BLaER1 treated with 17β-estradiol and CSF1 and Interleukin-3, amounts not matched to agents 10 nM and 100 nM (cell line): ENCODE results near the gene ST6GAL1.

Source experiments
- H3K27ac ChIP-seq, 11 experiments: shearing (Covaris generic); formaldehyde crosslinking; 2 replicates each; pipeline ENCODE4 v1.8.1; 2022
- H3K27me3 ChIP-seq, 11 experiments: shearing (Covaris generic); formaldehyde crosslinking; 2 replicates each; pipeline ENCODE4 v1.8.1; 2022
- H3K36me3 ChIP-seq, 11 experiments: shearing (Covaris generic); formaldehyde crosslinking; 2 replicates each; pipeline ENCODE4 v1.8.1; 2022
- H3K4me1 ChIP-seq, 10 experiments: shearing (Covaris generic); formaldehyde crosslinking; 2 replicates each; pipeline ENCODE4 v1.8.1; 2022
- H3K4me2 ChIP-seq, 11 experiments: shearing (Covaris generic); formaldehyde crosslinking; 2 replicates each; pipeline ENCODE4 v1.8.1; 2022
- H3K4me3 ChIP-seq, 10 experiments: shearing (Covaris generic); formaldehyde crosslinking; 2 replicates each; pipeline ENCODE4 v1.8.1; 2022
- H3K9ac ChIP-seq, 11 experiments: shearing (Covaris generic); formaldehyde crosslinking; 2 replicates each; pipeline ENCODE4 v1.8.1; 2022
- H3K9me3 ChIP-seq, 11 experiments: shearing (Covaris generic); formaldehyde crosslinking; replicated peaks in 1 of 11; 2 replicates each; pipeline ENCODE4 v1.8.1; 2022
- H4K20me1 ChIP-seq, 11 experiments: shearing (Covaris generic); formaldehyde crosslinking; 2 replicates each; pipeline ENCODE4 v1.8.1; 2022
- Cebpa-rat ChIP-seq, 11 experiments: shearing (Covaris generic); IDR thresholded peaks; 2 replicates each; pipeline ENCODE4 v1.8.1; 2022

ST6GAL1 gene

GRCh38 chr3:187080799-187081450, 150.6 kb downstream of the ST6GAL1 start:
- Histone ChIP-seq H3K9ac (no peak overlapping the region), H3K4me2 (no peak overlapping the region), H3K9me3 (peaks cover 0 to 6% (median 5%) of the 10 kb centered on the region in 11 experiments; a peak in 8 of 22 replicates), H3K27me3 (no peaks in the 10 kb centered on the region), H3K4me3 (no peak overlapping the region), H3K4me1 (peaks cover 0 to 26% (median 0%) of the 10 kb centered on the region in 10 experiments; a peak in 6 of 20 replicates), H4K20me1 (peaks cover 0 to 14% (median 0%) of the 10 kb centered on the region in 11 experiments; a peak in 8 of 22 replicates), H3K36me3 (peaks cover 26 to 44% (median 38%) of the 10 kb centered on the region in 11 experiments), H3K27ac (no peak overlapping the region)
- TF ChIP-seq Cebpa-rat (IDR thresholded peaks at IDR 0.05): no peak

DNA sequence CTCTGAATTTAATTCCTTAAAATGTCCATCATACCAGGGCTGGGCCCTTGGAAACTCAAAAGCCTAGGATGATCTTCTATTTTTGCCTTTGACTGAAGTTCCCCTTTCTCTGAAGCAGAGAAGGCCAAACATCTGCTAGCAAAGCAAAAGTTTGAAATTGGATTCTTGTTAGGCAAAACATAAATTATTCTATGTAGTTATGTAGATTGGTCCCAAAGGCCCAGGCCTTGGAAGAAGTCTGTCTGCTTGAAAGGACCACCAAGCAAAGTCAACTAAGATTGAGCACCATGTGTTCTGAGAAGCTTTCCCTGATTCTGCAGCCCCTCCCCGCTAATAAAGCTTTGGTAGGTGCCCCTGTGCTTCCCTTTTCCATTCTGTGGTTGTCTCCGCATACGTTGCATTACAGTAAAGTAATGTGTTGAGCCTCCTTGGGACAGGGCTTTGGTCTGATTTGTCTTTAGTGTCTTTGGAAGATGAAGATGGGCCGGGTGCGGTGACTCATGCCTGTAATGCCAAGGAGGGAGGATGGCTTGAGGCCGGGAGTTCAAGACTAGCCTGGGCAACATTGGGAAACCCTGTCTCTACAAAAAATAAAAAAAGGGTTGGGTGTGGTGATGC, 152.5 kb downstream of the ST6GAL1 start:
- TF ChIP-seq Cebpa-rat (IDR thresholded peaks at IDR 0.05): no peak
- Histone ChIP-seq H4K20me1 (peaks cover 0 to 10% (median 0%) of the 10 kb centered on the region in 11 experiments; a peak in 2 of 22 replicates), H3K4me3 (no peak overlapping the region), H3K4me2 (peak overlapping the region in 3 of 11 experiments; percentile 14 to 74 (median 58); a peak in 5 of 22 replicates), H3K27me3 (no peaks in the 10 kb centered on the region), H3K27ac (peak overlapping the region in 1 of 11 experiments; percentile 8; a peak in 2 of 22 replicates), H3K36me3 (peaks cover 7 to 25% (median 19%) of the 10 kb centered on the region in 11 experiments), H3K9me3 (peaks cover 13 to 22% (median 18%) of the 10 kb centered on the region in 11 experiments), H3K4me1 (peaks cover 0 to 26% (median 0%) of the 10 kb centered on the region in 10 experiments; a peak in 6 of 20 replicates), H3K9ac (no peak overlapping the region)

DNA sequence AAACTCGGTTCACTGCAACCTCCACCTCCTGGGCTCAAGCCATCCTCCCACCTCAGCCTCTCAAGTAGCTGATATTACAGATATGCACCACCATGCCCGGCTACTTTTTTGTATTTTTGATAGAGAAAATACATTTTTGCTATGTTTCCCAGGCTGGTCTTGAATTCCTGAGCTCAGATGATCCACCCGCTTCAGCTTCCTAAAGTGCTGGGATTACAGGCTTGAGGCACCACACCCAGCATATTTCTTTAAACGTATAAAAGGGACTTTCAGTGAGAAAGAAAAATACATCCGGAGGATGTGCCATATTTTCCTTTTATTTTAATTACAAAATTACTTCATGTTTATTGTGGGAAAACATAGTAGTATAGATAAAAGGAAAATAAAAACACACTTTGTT, 153.8 kb downstream of the ST6GAL1 start:
- H3K27me3 ChIP-seq: no peaks in the 10 kb centered on the region
- peaks cover 0 to 12% (median 7%) of the 10 kb centered on the region in 11 experiments; a peak in 12 of 22 replicates for H3K36me3 ChIP-seq
- H3K4me2 ChIP-seq: 0 out of 22 replicates have a peak overlapping the region, but pooled peaks of 1 of the 11 experiments have one; percentile 58
- no peak overlapping the region for H3K9ac ChIP-seq
- peaks cover 23 to 34% (median 30%) of the 10 kb centered on the region in 11 experiments for H3K9me3 ChIP-seq
- TF ChIP-seq Cebpa-rat (IDR thresholded peaks at IDR 0.05): no peak
- H3K4me1 ChIP-seq: peaks cover 0 to 26% (median 0%) of the 10 kb centered on the region in 10 experiments; a peak in 6 of 20 replicates
- H4K20me1 ChIP-seq: peaks cover 0 to 6% (median 0%) of the 10 kb centered on the region in 11 experiments; a peak in 1 of 22 replicates
- no peak overlapping the region for H3K4me3 ChIP-seq
- H3K27ac ChIP-seq: no peak overlapping the region

- Histone ChIP-seq H3K9ac (no peak overlapping the region), H3K4me2 (no peak overlapping the region), H3K36me3 (peaks cover 0 to 8% (median 2%) of the 10 kb centered on the region in 11 experiments; a peak in 10 of 22 replicates), H3K27ac (no peak overlapping the region), H3K4me3 (no peak overlapping the region), H3K27me3 (no peaks in the 10 kb centered on the region), H4K20me1 (0 out of 22 replicates have a peak, but pooled peaks cover 0 to 2% (median 0%) of the 10 kb centered on the region in 11 experiments), H3K9me3 (peaks cover 26 to 38% (median 34%) of the 10 kb centered on the region in 11 experiments), H3K4me1 (peaks cover 0 to 26% (median 0%) of the 10 kb centered on the region in 10 experiments; a peak in 6 of 20 replicates)
- no peak for TF ChIP-seq Cebpa-rat (IDR thresholded peaks at IDR 0.05)
These were observed 154.3 kb downstream of the ST6GAL1 start for GRCh38 chr3:187084580-187084979.

DNA sequence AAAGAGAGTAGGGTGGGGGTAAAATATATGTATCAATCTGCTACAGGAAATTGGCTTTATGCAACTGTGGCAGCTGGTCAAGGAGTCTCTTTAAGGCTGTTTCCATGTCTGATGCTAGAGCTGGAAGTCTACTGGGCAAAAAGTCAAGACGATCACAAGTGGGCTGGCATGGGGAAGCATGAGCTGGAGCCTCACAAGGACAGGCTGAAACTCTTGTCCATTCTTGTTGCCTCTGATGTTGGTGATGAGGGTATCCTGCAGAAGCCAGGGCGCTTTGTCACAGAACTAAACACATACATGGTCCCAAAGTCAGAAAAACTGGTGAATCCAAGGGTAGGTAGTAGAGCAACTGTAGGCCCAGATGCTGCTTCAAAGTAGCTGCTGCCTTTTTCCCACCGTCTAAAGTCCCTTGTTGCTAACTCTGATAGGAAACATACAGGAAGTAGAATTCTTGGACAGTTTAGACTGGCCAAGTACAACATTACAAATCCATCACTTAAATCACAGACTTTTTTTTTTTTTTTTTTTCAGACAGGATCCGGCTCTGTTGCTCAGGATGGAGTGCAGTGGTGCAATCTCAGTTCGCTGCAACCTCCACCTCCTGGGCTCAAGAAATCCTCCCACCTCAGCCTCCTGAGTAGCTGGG, 154.8 kb downstream of the ST6GAL1 start:
- Histone ChIP-seq H3K9me3 (peaks cover 26 to 43% (median 36%) of the 10 kb centered on the region in 11 experiments), H4K20me1 (no peaks in the 10 kb centered on the region), H3K27me3 (no peaks in the 10 kb centered on the region), H3K9ac (no peak overlapping the region), H3K4me1 (peaks cover 0 to 26% (median 0%) of the 10 kb centered on the region in 10 experiments; a peak in 6 of 20 replicates), H3K4me2 (no peak overlapping the region), H3K27ac (no peak overlapping the region), H3K4me3 (no peak overlapping the region), H3K36me3 (peaks cover 0 to 5% (median 0%) of the 10 kb centered on the region in 11 experiments; a peak in 2 of 22 replicates)
- no peak for TF ChIP-seq Cebpa-rat (IDR thresholded peaks at IDR 0.05)

DNA sequence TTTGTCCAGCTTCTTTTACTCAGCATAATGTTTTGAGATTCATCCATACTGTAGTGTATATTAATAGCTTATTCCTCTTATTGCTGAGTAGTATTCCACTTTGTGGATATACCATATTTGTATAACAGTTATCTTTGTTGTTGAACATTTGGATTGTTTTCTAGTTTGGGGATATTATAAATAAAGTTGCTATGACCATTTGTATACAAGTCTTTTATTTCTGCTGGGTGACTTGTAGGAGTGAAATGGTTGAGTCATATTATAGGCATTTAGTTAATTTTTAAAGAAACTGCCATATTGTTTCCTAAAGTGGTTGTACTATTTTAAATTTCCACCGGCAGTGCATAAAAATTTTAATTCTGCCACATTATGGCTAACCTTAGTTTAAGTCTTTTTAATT, 155.6 kb downstream of the ST6GAL1 start:
- H3K4me3 ChIP-seq: no peak overlapping the region
- no peaks in the 10 kb centered on the region for H3K27me3 ChIP-seq
- TF ChIP-seq Cebpa-rat (IDR thresholded peaks at IDR 0.05): no peak
- H3K9ac ChIP-seq: no peak overlapping the region
- H3K36me3 ChIP-seq: peaks cover 0 to 4% (median 0%) of the 10 kb centered on the region in 11 experiments; a peak in 2 of 22 replicates
- no peak overlapping the region for H3K4me2 ChIP-seq
- H3K27ac ChIP-seq: no peak overlapping the region
- peaks cover 0 to 26% (median 0%) of the 10 kb centered on the region in 10 experiments; a peak in 6 of 20 replicates for H3K4me1 ChIP-seq
- H4K20me1 ChIP-seq: no peaks in the 10 kb centered on the region
- peaks cover 31 to 46% (median 39%) of the 10 kb centered on the region in 11 experiments for H3K9me3 ChIP-seq

DNA sequence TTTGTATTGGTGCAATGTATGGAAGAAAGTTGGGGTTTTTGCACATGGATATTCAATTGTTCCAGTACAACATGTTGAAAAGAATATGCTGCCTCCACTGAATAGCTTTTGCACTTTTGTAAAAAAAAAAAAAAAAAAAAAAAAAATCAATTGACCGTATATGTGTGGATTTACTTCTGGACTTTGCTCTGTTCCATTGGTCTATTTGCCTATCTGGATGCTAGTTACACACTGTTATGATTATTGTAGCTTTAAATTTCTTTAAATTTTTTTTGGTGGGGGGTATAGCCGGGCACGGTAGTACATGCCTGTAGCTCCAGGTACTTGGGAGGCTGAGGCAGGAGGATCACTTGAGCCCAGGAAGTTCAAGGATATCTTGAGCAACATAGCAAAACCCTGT, 156.5 kb downstream of the ST6GAL1 start:
- peaks cover 31 to 46% (median 39%) of the 10 kb centered on the region in 11 experiments for H3K9me3 ChIP-seq
- H3K4me1 ChIP-seq: peaks cover 0 to 25% (median 0%) of the 10 kb centered on the region in 10 experiments; a peak in 6 of 20 replicates
- H3K27ac ChIP-seq: no peak overlapping the region
- no peak for TF ChIP-seq Cebpa-rat (IDR thresholded peaks at IDR 0.05)
- H4K20me1 ChIP-seq: no peaks in the 10 kb centered on the region
- H3K4me2 ChIP-seq: no peak overlapping the region
- H3K36me3 ChIP-seq: 0 out of 22 replicates have a peak, but pooled peaks cover 0 to 4% (median 0%) of the 10 kb centered on the region in 11 experiments
- no peak overlapping the region for H3K9ac ChIP-seq
- no peak overlapping the region for H3K4me3 ChIP-seq
- H3K27me3 ChIP-seq: no peaks in the 10 kb centered on the region

DNA sequence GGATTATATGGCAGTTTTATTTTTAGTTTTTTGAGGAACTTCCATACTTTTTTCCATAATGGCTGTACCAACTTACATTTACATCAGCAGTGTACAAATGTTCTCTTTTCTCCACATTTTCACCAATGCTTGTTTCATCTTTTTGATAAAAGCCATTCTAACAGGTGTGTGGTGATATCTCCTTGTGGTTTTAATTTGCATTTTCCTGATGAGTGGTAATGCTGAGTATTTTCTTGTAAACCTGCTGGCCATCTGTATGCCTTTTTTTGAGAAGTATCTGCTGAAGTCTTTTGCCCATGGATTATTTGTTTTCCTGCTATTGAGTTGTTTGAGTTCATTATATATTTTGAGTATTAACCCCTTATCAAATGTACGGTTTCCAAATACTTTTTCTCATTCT, 158.4 kb downstream of the ST6GAL1 start:
- Histone ChIP-seq H3K27me3 (no peaks in the 10 kb centered on the region), H3K4me2 (no peak overlapping the region)

More for the DNA sequence above, 158.4 kb downstream of the ST6GAL1 start:
- Histone ChIP-seq H3K4me3 (no peak overlapping the region), H3K9ac (no peak overlapping the region), H3K36me3 (0 out of 22 replicates have a peak, but pooled peaks cover 0 to 4% (median 0%) of the 10 kb centered on the region in 11 experiments), H3K9me3 (peaks cover 37 to 59% (median 46%) of the 10 kb centered on the region in 11 experiments), H3K27ac (no peak overlapping the region), H3K4me1 (peaks cover 0 to 7% (median 0%) of the 10 kb centered on the region in 10 experiments; a peak in 1 of 20 replicates), H4K20me1 (no peaks in the 10 kb centered on the region)
- no peak for TF ChIP-seq Cebpa-rat (IDR thresholded peaks at IDR 0.05)
